Panc1 (cell line): ENCODE data around the gene NCAPG2.

Source experiments
- CTCF ChIP-seq: fragments of 450-650 bp; IDR thresholded peaks from 2 replicates; pipeline ENCODE4 v1.5.1; 2017; ENCODE audit warnings: mild to moderate bottlenecking
- POLR2AphosphoS5 ChIP-seq: IDR thresholded peaks from 2 replicates; pipeline ENCODE4 v1.6.1; 2012; ENCODE audit warnings: mild to moderate bottlenecking, low read depth, low read length, moderate library complexity

GRCh38 chr7:158732494-158733219 lies 28.1 kb upstream of the NCAPG2 start:
- TF ChIP-seq CTCF = no peak
- TF ChIP-seq POLR2AphosphoS5 = no peak
